Activated CD8-positive, alpha-beta T cell treated with anti-CD3 and anti-CD28 coated beads for 36 hours (primary cell): Measurements from ENCODE around the gene DHRS7B. TPM values are rescaled to one million over a fixed set of nuclear protein-coding genes. Genes with fewer than 3 reads are reported as not detected.

Source experiments
- ATAC-seq: fragments of 200-7000 bp; cut with Tn5 transposase; one replicate; pipeline ENCODE4 v1.10.0; 2021; ENCODE audit warnings: mild to moderate bottlenecking, moderate library complexity
- CTCF ChIA-PET: fragments of 350-600 bp; sonication (Branson Sonifier 250); formaldehyde crosslinking; loops from one replicate; lab custom pipeline; 2021; ENCODE audit warnings: antibody characterized with exemption; lab: Charles Lee
- POLR2A ChIA-PET: fragments of 350-600 bp; sonication (Branson Sonifier 250); formaldehyde crosslinking; loops from one replicate; lab custom pipeline; 2021; ENCODE audit warnings: antibody characterized with exemption; lab: Charles Lee
- DNase-seq: peaks from one replicate; pipeline ENCODE4 v3.0.0-alpha.2; 2020
- H3K27ac Mint-ChIP-seq: one replicate; pipeline ENCODE4 v1.8.0; 2021; ENCODE audit warnings: mild to moderate bottlenecking, mixed read lengths
- H3K27me3 Mint-ChIP-seq: one replicate; pipeline ENCODE4 v1.8.0; 2021; ENCODE audit warnings: mixed read lengths
- H3K36me3 Mint-ChIP-seq: one replicate; pipeline ENCODE4 v1.8.0; 2021; ENCODE audit warnings: low read depth, mixed read lengths
- H3K4me1 Mint-ChIP-seq: one replicate; pipeline ENCODE4 v1.8.0; 2021; ENCODE audit warnings: low read depth, mixed read lengths
- H3K4me3 Mint-ChIP-seq: one replicate; pipeline ENCODE4 v1.8.0; 2021; ENCODE audit warnings: mild to moderate bottlenecking, moderate library complexity, mixed read lengths
- H3K9me3 Mint-ChIP-seq: one replicate; pipeline ENCODE4 v1.8.0; 2021; ENCODE audit warnings: mixed read lengths
- CTCF ChIP-seq: fragments of 200-600 bp; IDR thresholded peaks from one replicate; pipeline ENCODE4 v1.8.0; 2022; ENCODE audit warnings: antibody characterized with exemption, mild to moderate bottlenecking
- intact Hi-C: fragments of 100-400 bp; cut with micrococcal nuclease; formaldehyde crosslinking; loops from one replicate; pipeline ENCODE4 v1.10.0; 2022
- total RNA-seq, 2 experiments: library from RNA; stranded (reverse); gene quantifications; one replicate each; pipeline ENCODE4 v1.2.3, GENCODE V29; 2021

DHRS7B gene
- total RNA-seq, 2 experiments from 2014 or later, result 13.5 to 15.3 TPM

GRCh38 chr17:21183468-21183867 is 56.7 kb downstream of the DHRS7B start:
- H3K4me1 Mint-ChIP-seq, result no peaks in the 10 kb centered on the region
- no peaks in the 10 kb centered on the region for H3K27me3 Mint-ChIP-seq
- H3K27ac Mint-ChIP-seq, result no peak overlapping the region
- ATAC-seq, result no peak
- DNase-seq, result no peak
- H3K4me3 Mint-ChIP-seq, result no peak overlapping the region
- intact Hi-C loops, result no loop called here
- peaks cover 10% of the 10 kb centered on the region for H3K36me3 Mint-ChIP-seq
- POLR2A ChIA-PET, result interaction anchor here (0.7 kb wide), 1 partner anchor 131 kb away, joined by 4 read pairs; no protein-coding TSS in a partner anchor
- H3K9me3 Mint-ChIP-seq, result no peaks in the 10 kb centered on the region
- no peak for TF ChIP-seq CTCF
- CTCF ChIA-PET, result no interaction called here

- CTCF ChIA-PET, result no interaction called here
- no peak overlapping the region for H3K27ac Mint-ChIP-seq
- ATAC-seq, result no peak
- H3K27me3 Mint-ChIP-seq, result no peaks in the 10 kb centered on the region
- no peak overlapping the region for H3K4me3 Mint-ChIP-seq
- POLR2A ChIA-PET, result no interaction called here
- no peak for TF ChIP-seq CTCF
- H3K36me3 Mint-ChIP-seq, result peaks cover 8% of the 10 kb centered on the region
- H3K9me3 Mint-ChIP-seq, result no peaks in the 10 kb centered on the region
- intact Hi-C loops, result no loop called here
- H3K4me1 Mint-ChIP-seq, result no peaks in the 10 kb centered on the region
- no peak for DNase-seq
Observed at GRCh38 chr17:21184570-21184969, 57.8 kb downstream of the DHRS7B start.

GRCh38 chr17:21185061-21185460 is 58.3 kb downstream of the DHRS7B start:
- Mint-ChIP-seq H3K4me1 (no peaks in the 10 kb centered on the region), H3K4me3 (no peak overlapping the region), H3K36me3 (peaks cover 8% of the 10 kb centered on the region), H3K27ac (no peak overlapping the region), H3K27me3 (no peaks in the 10 kb centered on the region), H3K9me3 (no peaks in the 10 kb centered on the region)
- ChIA-PET CTCF (no interaction called here), POLR2A (no interaction called here)
- ATAC-seq, result no peak
- no peak for DNase-seq
- TF ChIP-seq CTCF, result no peak
- intact Hi-C loops, result no loop called here

- CTCF ChIA-PET, result interaction anchor here (1.1 kb wide), 1 partner anchor 13 kb away, joined by 3 read pairs; no protein-coding TSS in a partner anchor
- no peak overlapping the region for H3K4me3 Mint-ChIP-seq
- POLR2A ChIA-PET, result no interaction called here
- H3K27ac Mint-ChIP-seq, result no peak overlapping the region
- no peaks in the 10 kb centered on the region for H3K9me3 Mint-ChIP-seq
- DNase-seq (no peak), ATAC-seq (no peak)
- H3K36me3 Mint-ChIP-seq, result peaks cover 3% of the 10 kb centered on the region
- no peaks in the 10 kb centered on the region for H3K27me3 Mint-ChIP-seq
- intact Hi-C loops, result no loop called here
- no peak for TF ChIP-seq CTCF
- H3K4me1 Mint-ChIP-seq, result no peaks in the 10 kb centered on the region
Observed at GRCh38 chr17:21186399-21187187, 59.8 kb downstream of the DHRS7B start.

- Mint-ChIP-seq H3K27ac (no peak overlapping the region), H3K4me1 (peaks cover 7% of the 10 kb centered on the region), H3K27me3 (no peaks in the 10 kb centered on the region), H3K9me3 (no peaks in the 10 kb centered on the region), H3K36me3 (peaks cover 4% of the 10 kb centered on the region), H3K4me3 (no peak overlapping the region)
- TF ChIP-seq CTCF, result no peak
- ATAC-seq (no peak), DNase-seq (no peak)
- intact Hi-C loops, result no loop called here
- POLR2A ChIA-PET, result interaction anchor here (1.3 kb wide), 2 partner anchors 8 to 11 kb away, joined by 3 read pairs; no protein-coding TSS in a partner anchor
- CTCF ChIA-PET, result no interaction called here
Observed at GRCh38 chr17:21189361-21189760, 62.6 kb downstream of the DHRS7B start.
